RPMI8226 (cell line): ENCODE measurements around the gene VAT1.
A peak's percentile ranks its signal among the peaks of the same experiment; 100 is the strongest.
"Not testable (repeated sequence)": the region's sequence is repeated elsewhere in the genome, so short reads cannot be mapped to it uniquely, and the experiment has no call there.

Source experiments
- DNase-seq: peaks from one replicate; pipeline ENCODE4 v3.0.0-alpha.2; 2015

Gene VAT1

GRCh38 chr17:43003542-43004172 is 18.5 kb downstream of the VAT1 start:
- DNase-seq: no peak

- not testable (repeated sequence) for DNase-seq
These were observed 21.3 kb downstream of the VAT1 start for GRCh38 chr17:43000894-43001293.

- no peak for DNase-seq
These were observed 23.1 kb downstream of the VAT1 start for GRCh38 chr17:42999003-42999525.

- DNase-seq: peak; percentile 99
These were observed 23.9 kb downstream of the VAT1 start, which contains the start of gene RPL27 for GRCh38 chr17:42997984-42998938. RPL27 (plus strand) TSS chr17:42998419; CDS start chr17:42998751, 332 bp downstream.

GRCh38 chr17:42997390-42997983 is 24.7 kb downstream of the VAT1 start:
- DNase-seq: no peak

- not testable (repeated sequence) for DNase-seq
These were observed 28.3 kb downstream of the VAT1 start for GRCh38 chr17:42993913-42994312.

- DNase-seq: no peak
These were observed 29.3 kb downstream of the VAT1 start for GRCh38 chr17:42992872-42993271.

GRCh38 chr17:42991471-42991870 is 30.7 kb downstream of the VAT1 start:
- no peak for DNase-seq

GRCh38 chr17:42989726-42990652 is 32.2 kb downstream of the VAT1 start:
- no peak for DNase-seq

GRCh38 chr17:42989141-42989540 is 33.0 kb downstream of the VAT1 start:
- no peak for DNase-seq

- no peak for DNase-seq
These were observed 37.0 kb downstream of the VAT1 start for GRCh38 chr17:42985225-42985624.

GRCh38 chr17:42982266-42982665 is 39.9 kb downstream of the VAT1 start:
- DNase-seq: no peak

- peak; percentile 88 for DNase-seq
These were observed 41.3 kb downstream of the VAT1 start for GRCh38 chr17:42980766-42981397.

- DNase-seq: peak; percentile 94
These were observed 41.9 kb downstream of the VAT1 start, which contains the start of gene RUNDC1 for GRCh38 chr17:42980274-42980765. RUNDC1 (plus strand) TSS chr17:42980565; CDS start chr17:42980577, 12 bp downstream.

GRCh38 chr17:42979511-42980273 is 42.5 kb downstream of the VAT1 start, which contains the start of gene PTGES3L:
PTGES3L (minus strand) TSS chr17:42980080; CDS start chr17:42980053, 27 bp downstream.
- DNase-seq: peak; percentile 36

- not testable (repeated sequence) for DNase-seq
These were observed 46.5 kb downstream of the VAT1 start for GRCh38 chr17:42975701-42976100.

GRCh38 chr17:42975265-42975664 is 46.9 kb downstream of the VAT1 start:
- no peak for DNase-seq

GRCh38 chr17:42973323-42973722 is 48.9 kb downstream of the VAT1 start:
- DNase-seq: not testable (repeated sequence)

- no peak for DNase-seq
These were observed 50.6 kb downstream of the VAT1 start for GRCh38 chr17:42971589-42971988.

- peak; percentile 67 for DNase-seq
These were observed 53.1 kb downstream of the VAT1 start for GRCh38 chr17:42969001-42969581.
